ENCODE data around the gene DAAM1.
A peak's percentile ranks its signal among the peaks of the same experiment; 100 is the strongest.

The DAAM1 gene

DNA sequence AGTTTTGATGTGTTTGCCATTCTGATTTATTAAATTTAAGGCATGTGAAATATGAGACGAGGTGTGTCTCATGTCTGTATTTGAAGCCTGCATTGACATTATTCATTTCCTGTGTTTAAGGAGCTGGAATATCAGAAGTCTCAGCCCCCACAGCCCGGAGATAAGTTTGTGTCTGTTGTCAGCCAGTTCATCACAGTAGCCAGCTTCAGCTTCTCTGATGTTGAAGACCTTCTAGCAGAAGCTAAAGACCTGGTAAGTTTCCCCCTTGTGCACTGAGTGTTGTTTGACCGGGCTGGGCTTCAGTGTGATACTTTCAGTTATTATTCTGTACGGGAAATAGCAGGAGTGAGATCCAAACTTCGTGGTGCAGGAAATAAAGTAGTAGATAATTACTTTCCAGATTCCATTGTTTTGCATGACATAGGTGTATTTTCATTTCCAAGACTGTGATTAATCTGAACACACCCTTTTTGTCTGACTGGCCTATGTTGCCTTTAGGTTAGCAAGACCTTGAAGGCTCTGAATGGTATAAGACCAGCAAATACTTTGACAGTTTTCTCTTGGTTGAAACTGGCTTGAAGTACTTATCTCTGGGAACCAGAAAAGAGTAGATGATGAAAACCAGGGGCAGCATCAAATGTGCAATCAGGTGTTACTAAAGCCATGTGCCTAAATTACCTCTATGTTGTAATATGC, 175.2 kb downstream of the DAAM1 start:
- Mint-ChIP-seq H3K4me1 (peaks cover 58% of the 10 kb centered on the region), H3K36me3 (ENCODE audit: low read depth) (peaks cover 71% of the 10 kb centered on the region), H3K4me3 (no peak overlapping the region), H3K27ac (peak overlapping the region; percentile 11 to 31 (median 29)), H3K27me3 (ENCODE audit: low read depth) (no peaks in the 10 kb centered on the region), H3K9me3 (no peaks in the 10 kb centered on the region)
- TF ChIP-seq, protein P1, sequence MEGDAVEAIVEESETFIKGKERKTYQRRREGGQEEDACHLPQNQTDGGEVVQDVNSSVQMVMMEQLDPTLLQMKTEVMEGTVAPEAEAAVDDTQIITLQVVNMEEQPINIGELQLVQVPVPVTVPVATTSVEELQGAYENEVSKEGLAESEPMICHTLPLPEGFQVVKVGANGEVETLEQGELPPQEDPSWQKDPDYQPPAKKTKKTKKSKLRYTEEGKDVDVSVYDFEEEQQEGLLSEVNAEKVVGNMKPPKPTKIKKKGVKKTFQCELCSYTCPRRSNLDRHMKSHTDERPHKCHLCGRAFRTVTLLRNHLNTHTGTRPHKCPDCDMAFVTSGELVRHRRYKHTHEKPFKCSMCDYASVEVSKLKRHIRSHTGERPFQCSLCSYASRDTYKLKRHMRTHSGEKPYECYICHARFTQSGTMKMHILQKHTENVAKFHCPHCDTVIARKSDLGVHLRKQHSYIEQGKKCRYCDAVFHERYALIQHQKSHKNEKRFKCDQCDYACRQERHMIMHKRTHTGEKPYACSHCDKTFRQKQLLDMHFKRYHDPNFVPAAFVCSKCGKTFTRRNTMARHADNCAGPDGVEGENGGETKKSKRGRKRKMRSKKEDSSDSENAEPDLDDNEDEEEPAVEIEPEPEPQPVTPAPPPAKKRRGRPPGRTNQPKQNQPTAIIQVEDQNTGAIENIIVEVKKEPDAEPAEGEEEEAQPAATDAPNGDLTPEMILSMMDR (IDR thresholded peaks at IDR 0.05; ENCODE audit: unreplicated experiment in 3 of 3) = no peak

GRCh38 chr14:59370158-59370742, 181.8 kb downstream of the DAAM1 start:
- Mint-ChIP-seq H3K36me3 (ENCODE audit: low read depth) (peaks cover 42% of the 10 kb centered on the region), H3K27me3 (ENCODE audit: low read depth) (no peaks in the 10 kb centered on the region), H3K4me1 (peaks cover 11% of the 10 kb centered on the region), H3K4me3 (no peak overlapping the region), H3K27ac (no peak overlapping the region), H3K9me3 (peaks cover 2% of the 10 kb centered on the region)
- TF ChIP-seq, protein P1 (IDR thresholded peaks at IDR 0.05; ENCODE audit: unreplicated experiment in 3 of 3) = no peak

GRCh38 chr14:59371771-59372170, 183.3 kb downstream of the DAAM1 start:
- H3K36me3 Mint-ChIP-seq (ENCODE audit: low read depth) = peaks cover 35% of the 10 kb centered on the region
- peaks cover 2% of the 10 kb centered on the region for H3K9me3 Mint-ChIP-seq
- peaks cover 12% of the 10 kb centered on the region for H3K4me1 Mint-ChIP-seq

DNA sequence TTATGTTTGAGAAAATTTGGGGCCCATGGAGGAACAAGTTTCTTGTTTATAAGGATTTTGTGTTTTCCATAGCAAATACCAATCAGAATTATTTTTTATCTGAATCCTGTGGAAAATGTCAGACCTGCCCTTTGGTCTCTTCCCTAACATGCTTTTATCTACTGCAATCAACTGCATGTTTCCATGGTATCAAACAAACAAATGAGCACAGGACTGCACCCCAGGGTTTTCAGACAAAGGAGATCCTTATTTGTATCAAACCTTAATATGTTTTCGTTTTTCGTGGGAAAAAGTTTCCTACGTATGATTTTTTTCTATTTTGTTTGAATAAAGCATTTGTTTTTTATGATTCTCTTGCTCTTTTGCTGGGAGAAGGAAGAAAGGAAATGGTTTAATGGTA, 185.6 kb downstream of the DAAM1 start:
- Mint-ChIP-seq H3K27ac (no peak overlapping the region), H3K4me3 (no peak overlapping the region), H3K4me1 (peaks cover 29% of the 10 kb centered on the region), H3K36me3 (ENCODE audit: low read depth) (peaks cover 17% of the 10 kb centered on the region), H3K9me3 (peaks cover 2% of the 10 kb centered on the region), H3K27me3 (ENCODE audit: low read depth) (no peaks in the 10 kb centered on the region)
- TF ChIP-seq, protein P1 (IDR thresholded peaks at IDR 0.05; ENCODE audit: unreplicated experiment in 3 of 3) = no peak

More at GRCh38 chr14:59371771-59372170, 183.3 kb downstream of the DAAM1 start:
- H3K4me3 Mint-ChIP-seq = no peak overlapping the region
- peak overlapping the region in 1 of 3 experiments; percentile 21 for H3K27ac Mint-ChIP-seq
- TF ChIP-seq, protein P1 (IDR thresholded peaks at IDR 0.05; ENCODE audit: unreplicated experiment in 3 of 3) = no peak
- no peaks in the 10 kb centered on the region for H3K27me3 Mint-ChIP-seq (ENCODE audit: low read depth)

GRCh38 chr14:59376686-59377085, 188.2 kb downstream of the DAAM1 start:
- Mint-ChIP-seq H3K27ac (peak overlapping the region; percentile 82 to 93 (median 88)), H3K4me3 (no peak overlapping the region), H3K27me3 (ENCODE audit: low read depth) (no peaks in the 10 kb centered on the region), H3K4me1 (peaks cover 29% of the 10 kb centered on the region), H3K36me3 (ENCODE audit: low read depth) (peaks cover 6% of the 10 kb centered on the region), H3K9me3 (peaks cover 2% of the 10 kb centered on the region)
- TF ChIP-seq, protein P1 (IDR thresholded peaks at IDR 0.05; ENCODE audit: unreplicated experiment in 3 of 3) = no peak

All from nephron (organoid).